Upper lobe of left lung (tissue), 4 donors: Measurements from ENCODE around the gene FANCC.

ENCODE experiments used
- EP300 ChIP-seq, 4 donors: sonication (generic); formaldehyde crosslinking; IDR thresholded peaks; one replicate each; pipeline ENCODE4 v1.5.1; 2017; ENCODE audit warnings: antibody characterized with exemption in 4 of 4, control low read depth in 2 of 4
- TF ChIP-seq, protein P1 (sequence below), 6 experiments: fragments of 450-650 bp in 4 of 6; fragments of 200-600 bp in 2 of 6; sonication (generic) in 2 of 6; IDR thresholded peaks; one replicate each; pipeline ENCODE4 v1.5.1; 2016 to 2019; ENCODE audit warnings: antibody characterized with exemption in 6 of 6

DNA sequence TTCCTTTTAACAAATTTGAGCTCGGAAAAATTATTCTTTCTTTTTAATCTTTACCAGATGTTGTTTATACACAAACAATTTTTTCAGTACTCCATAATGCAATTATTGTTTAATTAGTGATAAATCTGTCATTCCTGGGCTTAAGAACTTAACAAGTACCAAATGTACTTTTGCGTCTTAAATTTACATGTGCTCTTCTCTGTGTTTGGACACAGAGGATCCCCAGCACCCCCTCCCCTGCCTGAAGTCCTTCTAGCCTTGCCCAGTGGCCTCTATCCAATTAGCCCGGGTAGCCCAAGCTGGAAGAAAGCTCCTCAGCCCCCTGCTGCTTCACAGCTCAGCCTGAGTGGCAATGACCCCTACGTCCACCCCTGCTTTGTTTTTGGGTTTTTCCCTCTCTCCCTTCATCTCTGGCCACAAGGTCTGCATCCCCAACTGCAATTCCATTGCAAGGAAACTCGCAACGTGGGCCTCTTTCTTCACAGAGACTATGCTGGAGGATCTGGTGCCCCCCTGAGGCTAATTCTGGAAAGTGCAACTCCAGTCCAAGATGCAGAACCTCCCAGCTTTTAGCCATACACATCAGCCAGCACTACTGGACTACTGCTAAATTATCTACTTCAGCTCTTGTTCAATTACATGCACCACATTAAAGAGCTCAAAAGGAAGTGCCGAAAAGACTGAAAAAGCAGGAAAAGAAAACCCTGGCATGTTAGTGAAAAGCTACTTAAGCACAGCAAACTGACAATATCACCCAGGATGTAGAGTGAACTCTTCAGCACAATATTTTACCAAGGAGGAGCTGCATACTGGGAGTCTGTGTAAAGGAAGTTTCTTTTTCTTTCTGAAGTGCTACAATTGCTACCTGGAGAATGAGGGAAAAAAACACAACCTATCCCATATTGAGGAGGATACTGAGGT, 186.2 kb downstream of the FANCC start:
- TF ChIP-seq, protein P1, sequence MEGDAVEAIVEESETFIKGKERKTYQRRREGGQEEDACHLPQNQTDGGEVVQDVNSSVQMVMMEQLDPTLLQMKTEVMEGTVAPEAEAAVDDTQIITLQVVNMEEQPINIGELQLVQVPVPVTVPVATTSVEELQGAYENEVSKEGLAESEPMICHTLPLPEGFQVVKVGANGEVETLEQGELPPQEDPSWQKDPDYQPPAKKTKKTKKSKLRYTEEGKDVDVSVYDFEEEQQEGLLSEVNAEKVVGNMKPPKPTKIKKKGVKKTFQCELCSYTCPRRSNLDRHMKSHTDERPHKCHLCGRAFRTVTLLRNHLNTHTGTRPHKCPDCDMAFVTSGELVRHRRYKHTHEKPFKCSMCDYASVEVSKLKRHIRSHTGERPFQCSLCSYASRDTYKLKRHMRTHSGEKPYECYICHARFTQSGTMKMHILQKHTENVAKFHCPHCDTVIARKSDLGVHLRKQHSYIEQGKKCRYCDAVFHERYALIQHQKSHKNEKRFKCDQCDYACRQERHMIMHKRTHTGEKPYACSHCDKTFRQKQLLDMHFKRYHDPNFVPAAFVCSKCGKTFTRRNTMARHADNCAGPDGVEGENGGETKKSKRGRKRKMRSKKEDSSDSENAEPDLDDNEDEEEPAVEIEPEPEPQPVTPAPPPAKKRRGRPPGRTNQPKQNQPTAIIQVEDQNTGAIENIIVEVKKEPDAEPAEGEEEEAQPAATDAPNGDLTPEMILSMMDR (IDR thresholded peaks at IDR 0.05): peak; percentile 63 to 86 (median 74)
- no peak for TF ChIP-seq EP300 (IDR thresholded peaks at IDR 0.05)
